OCI-LY7 (cell line): ENCODE results near the gene LRRC36. TPM values are rescaled to one million over a fixed set of nuclear protein-coding genes. Genes with fewer than 3 reads are reported as not detected.

Source experiments
- BruUV-seq: library from RNA; stranded (reverse); fragments of 400-500 nt; replicated peaks from 2 replicates; lab custom pipeline; 2021; lab: Mats Ljungman, UMichigan
- CTCF ChIA-PET: fragments of 300-600 bp; sonication (Branson Sonifier 250); formaldehyde crosslinking; loops from one replicate; lab custom pipeline; 2022; ENCODE audit warnings: antibody characterized with exemption; ENCODE audit not compliant: unreplicated experiment; lab: Charles Lee
- POLR2A ChIA-PET: fragments of 300-600 bp; sonication (Branson Sonifier 250); formaldehyde crosslinking; loops from one replicate; lab custom pipeline; 2022; ENCODE audit warnings: antibody characterized with exemption; lab: Charles Lee
- DNase-seq: peaks from one replicate; pipeline ENCODE4 v3.0.0-alpha.2; 2015; ENCODE audit warnings: low spot score
- H2AFZ ChIP-seq: fragments of 200-600 bp; sonication (generic), shearing (Covaris generic); 2 replicates; pipeline ENCODE4 v1.6.1; 2014; ENCODE audit warnings: mild to moderate bottlenecking, antibody characterized with exemption, low read length, moderate library complexity
- H3K27ac ChIP-seq: fragments of 200-600 bp; sonication (generic); 2 replicates; pipeline ENCODE4 v1.5.1; 2014; ENCODE audit warnings: mixed run types, low read depth, mild to moderate bottlenecking, moderate library complexity, low read length, inconsistent platforms; ENCODE audit not compliant: poor library complexity, severe bottlenecking
- H3K36me3 ChIP-seq: fragments of 200-600 bp; sonication (generic); 2 replicates; pipeline ENCODE4 v1.6.1; 2014; ENCODE audit warnings: mild to moderate bottlenecking, antibody characterized with exemption, low read length, moderate library complexity, mixed read lengths; ENCODE audit not compliant: insufficient read depth
- H3K4me1 ChIP-seq: fragments of 200-600 bp; sonication (generic); 2 replicates; pipeline ENCODE4 v1.5.1; 2014; ENCODE audit warnings: mild to moderate bottlenecking, low read length; ENCODE audit not compliant: insufficient read depth, poor library complexity, severe bottlenecking
- H3K4me2 ChIP-seq: fragments of 200-600 bp; sonication (generic); 2 replicates; pipeline ENCODE4 v1.6.1; 2014; ENCODE audit warnings: mild to moderate bottlenecking, low read length
- H3K4me3 ChIP-seq: fragments of 200-600 bp; sonication (generic); 2 replicates; pipeline ENCODE4 v1.5.1; 2014; ENCODE audit warnings: mild to moderate bottlenecking, low read depth, low read length; ENCODE audit not compliant: poor library complexity, severe bottlenecking
- H3K79me2 ChIP-seq: fragments of 200-600 bp; sonication (generic); 2 replicates; pipeline ENCODE4 v1.6.1; 2016; ENCODE audit warnings: low read depth, mild to moderate bottlenecking, low read length, moderate library complexity, mixed read lengths; ENCODE audit not compliant: insufficient read depth
- H3K9me2 ChIP-seq: fragments of 200-600 bp; sonication (generic); 2 replicates; pipeline ENCODE4 v1.6.1; 2016; ENCODE audit warnings: mild to moderate bottlenecking, low read length, mixed read lengths; ENCODE audit not compliant: insufficient read depth
- H3K9me3 ChIP-seq: fragments of 200-600 bp; sonication (generic); 2 replicates; pipeline ENCODE4 v1.6.1; 2014; ENCODE audit warnings: mild to moderate bottlenecking, mixed run types, low read length, mixed read lengths
- H4K20me1 ChIP-seq: fragments of 200-600 bp; sonication (generic); 2 replicates; pipeline ENCODE4 v1.6.1; 2014; ENCODE audit warnings: mild to moderate bottlenecking, antibody characterized with exemption, low read length, moderate library complexity, mixed read lengths; ENCODE audit not compliant: insufficient read depth
- CTCF ChIP-seq: fragments of 200-600 bp; sonication (generic); conservative IDR thresholded peaks from 2 replicates; pipeline ENCODE4 v1.5.1; 2014; ENCODE audit warnings: mild to moderate bottlenecking, antibody characterized with exemption, low read length, moderate library complexity, mixed read lengths
- EZH2phosphoT487 ChIP-seq: fragments of 200-600 bp; sonication (generic); IDR thresholded peaks from 2 replicates; pipeline ENCODE4 v1.6.1; 2018; ENCODE audit warnings: low read depth, borderline replicate concordance, mild to moderate bottlenecking, mixed run types, antibody characterized with exemption, low read length, moderate library complexity, mixed read lengths
- intact Hi-C: fragments of 100-400 bp; cut with micrococcal nuclease; formaldehyde crosslinking; loops from one replicate; pipeline ENCODE4 v1.10.0; 2022; ENCODE audit not compliant: unreplicated experiment
- total RNA-seq, 2 experiments: library from RNA; depleted of rRNA in 1 of 2; stranded (reverse); fragments of >200 nt in 1 of 2; shearing (Covaris generic) in 1 of 2; gene quantifications; 2 replicates each; pipeline ENCODE4 v1.2.3, GENCODE V29; 2014 to 2022

Gene LRRC36
- total RNA-seq, 2 experiments from 2014 or later: not detected

DNA sequence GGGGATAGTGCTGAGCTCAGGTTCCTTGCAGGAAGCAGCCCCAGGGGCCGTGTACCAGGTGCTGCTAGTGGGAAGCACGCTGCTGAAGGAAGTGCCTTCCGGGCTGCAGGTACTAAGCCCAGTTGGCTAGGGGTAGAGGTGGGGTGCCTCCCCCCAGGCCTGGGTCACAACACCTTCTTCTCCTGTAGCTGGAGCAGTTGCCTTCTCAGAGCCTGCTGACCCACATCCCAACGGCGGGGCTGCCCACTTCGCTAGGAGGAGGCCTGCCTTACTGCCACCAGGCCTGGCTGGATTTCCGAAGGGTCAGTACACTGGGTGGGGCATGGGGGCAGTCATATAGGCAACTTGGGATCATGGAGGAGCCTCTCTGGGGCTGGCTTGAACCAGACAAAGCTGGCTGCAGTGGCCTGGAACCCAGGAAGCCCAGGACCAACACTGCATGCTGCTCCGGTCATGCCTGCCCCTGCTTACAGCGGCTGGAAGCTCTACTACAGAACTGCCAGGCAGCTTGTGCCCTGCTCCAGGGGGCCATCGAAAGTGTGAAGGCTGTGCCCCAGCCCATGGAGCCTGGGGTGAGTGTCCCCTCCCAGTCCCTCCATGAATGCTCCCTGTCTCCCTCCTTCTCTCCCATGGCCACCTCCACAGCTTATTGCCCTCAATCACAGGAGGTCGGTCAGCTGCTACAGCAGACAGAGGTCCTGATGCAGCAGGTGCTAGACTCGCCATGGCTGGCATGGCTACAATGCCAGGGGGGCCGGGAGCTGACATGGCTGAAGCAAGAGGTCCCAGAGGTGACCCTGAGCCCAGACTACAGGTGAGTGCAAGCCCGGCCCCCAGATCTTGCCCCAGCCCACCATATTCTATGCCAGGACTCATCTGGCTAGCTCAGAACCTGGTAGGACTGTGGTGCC, 44.8 kb upstream of the LRRC36 start:
- Histone ChIP-seq H3K4me3 (no peak overlapping the region), H3K4me1 (no peaks in the 10 kb centered on the region), H4K20me1 (no peaks in the 10 kb centered on the region), H3K4me2 (no peak overlapping the region), H3K9me3 (no peaks in the 10 kb centered on the region), H3K79me2 (no peaks in the 10 kb centered on the region), H3K9me2 (no peaks in the 10 kb centered on the region), H2AFZ (no peak overlapping the region), H3K36me3 (no peaks in the 10 kb centered on the region), H3K27ac (no peak overlapping the region)
- CTCF ChIA-PET: no interaction called here
- POLR2A ChIA-PET: interaction anchor here (0.7 kb wide), 1 partner anchor 112 kb away, joined by 3 read pairs; no protein-coding TSS in a partner anchor
- BruUV-seq: no TSS peak
- intact Hi-C loops: no loop called here
- no peak for DNase-seq
- TF ChIP-seq EZH2phosphoT487: no peak
- no peak for TF ChIP-seq CTCF

DNA sequence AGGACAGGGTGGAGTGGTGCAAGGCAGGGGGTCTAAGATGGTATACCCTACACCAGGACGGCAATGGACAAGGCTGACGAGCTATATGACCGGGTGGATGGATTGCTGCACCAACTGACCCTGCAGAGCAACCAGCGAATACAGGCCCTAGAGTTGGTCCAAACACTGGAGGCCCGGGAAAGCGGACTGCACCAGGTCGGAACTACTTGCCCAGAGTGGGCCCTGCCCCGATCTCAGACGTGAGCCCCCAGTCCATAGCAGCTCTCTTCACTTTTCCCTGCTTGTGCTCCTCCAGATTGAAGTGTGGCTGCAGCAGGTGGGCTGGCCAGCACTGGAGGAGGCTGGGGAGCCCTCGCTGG, 44.2 kb upstream of the LRRC36 start:
- no peaks in the 10 kb centered on the region for H3K9me2 ChIP-seq
- H3K79me2 ChIP-seq: no peaks in the 10 kb centered on the region
- no peak overlapping the region for H3K4me2 ChIP-seq
- CTCF ChIA-PET: no interaction called here
- H3K9me3 ChIP-seq: no peaks in the 10 kb centered on the region
- no peak overlapping the region for H3K4me3 ChIP-seq
- H3K36me3 ChIP-seq: no peaks in the 10 kb centered on the region
- no peaks in the 10 kb centered on the region for H3K4me1 ChIP-seq
- H2AFZ ChIP-seq: no peak overlapping the region
- TF ChIP-seq CTCF (no peak), EZH2phosphoT487 (no peak)
- no peak overlapping the region for H3K27ac ChIP-seq
- DNase-seq: no peak
- intact Hi-C loops: no loop called here
- no TSS peak for BruUV-seq
- POLR2A ChIA-PET: no interaction called here
- no peaks in the 10 kb centered on the region for H4K20me1 ChIP-seq
